ENCODE data around the gene RSKR.
"Not testable (repeated sequence)": the region's sequence is repeated elsewhere in the genome, so short reads cannot be mapped to it uniquely, and the experiment has no call there.

The RSKR gene

DNA sequence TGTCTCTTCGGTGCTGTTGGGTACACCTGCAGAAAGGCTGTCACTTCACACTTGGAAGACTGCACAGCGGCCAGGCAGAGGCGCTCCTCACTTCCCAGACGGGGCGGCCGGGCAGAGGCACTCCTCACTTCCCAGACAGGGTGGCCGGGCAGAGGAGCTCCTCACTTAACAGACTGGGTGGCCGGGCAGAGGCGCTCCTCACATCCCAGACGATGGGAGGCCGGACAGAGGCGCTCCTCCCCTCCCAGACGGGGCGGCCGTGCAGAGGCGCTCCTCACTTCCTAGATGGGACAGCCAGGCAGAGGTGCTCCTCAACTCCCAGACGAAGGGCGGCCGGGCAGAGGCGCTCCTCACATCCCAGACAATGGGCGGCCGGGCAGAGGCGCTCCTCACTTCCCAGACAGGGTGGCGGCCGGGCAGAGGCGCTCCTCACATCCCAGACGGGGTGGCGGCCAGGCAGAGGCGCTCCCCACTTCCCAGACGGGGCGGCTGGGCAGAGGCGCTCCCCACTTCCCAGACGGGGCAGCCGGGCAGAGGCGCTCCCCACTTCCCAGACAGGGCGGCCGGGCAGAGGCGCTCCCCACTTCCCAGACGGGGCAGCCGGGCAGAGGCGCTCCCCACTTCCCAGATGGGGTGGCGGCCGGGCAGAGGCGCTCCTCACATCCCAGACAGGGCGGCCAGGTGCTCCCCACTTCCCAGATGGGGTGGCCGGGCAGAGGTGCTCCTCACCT lies 44.9 kb upstream of the RSKR start:
- peaks cover 19% of the 10 kb centered on the region for H3K4me1 ChIP-seq (ENCODE audit: control insufficient read depth, low read length)
- not testable (repeated sequence) for H3K9me3 ChIP-seq (ENCODE audit: control insufficient read depth, insufficient read depth, low read length); H3K27me3 ChIP-seq (ENCODE audit: control insufficient read depth, low read length); H4K20me1 ChIP-seq (ENCODE audit: control insufficient read depth, insufficient read depth, low read depth, low read length); H3K4me3 ChIP-seq (ENCODE audit: low read length); H3F3A ChIP-seq (ENCODE audit: control insufficient read depth, insufficient read depth); H3K9me2 ChIP-seq (replicated peaks; ENCODE audit: control insufficient read depth, low read length); H3K4me2 ChIP-seq (ENCODE audit: low read length); H3K27ac ChIP-seq (ENCODE audit: low read depth, low read length)
- peaks cover 31% of the 10 kb centered on the region for H3K36me3 ChIP-seq (ENCODE audit: control insufficient read depth, low read length)
- peaks cover 63% of the 10 kb centered on the region for H3K79me2 ChIP-seq (ENCODE audit: control insufficient read depth, low read length)

- Histone ChIP-seq H3K79me2 (ENCODE audit: control insufficient read depth, low read length) (peaks cover 57% of the 10 kb centered on the region), H3K36me3 (ENCODE audit: control insufficient read depth, low read length) (peaks cover 31% of the 10 kb centered on the region), H3K4me1 (ENCODE audit: control insufficient read depth, low read length) (peaks cover 16% of the 10 kb centered on the region)
- not testable (repeated sequence) for H3K4me3 ChIP-seq (ENCODE audit: low read length); H3K9me3 ChIP-seq (ENCODE audit: control insufficient read depth, insufficient read depth, low read length); H3K27me3 ChIP-seq (ENCODE audit: control insufficient read depth, low read length); H3K4me2 ChIP-seq (ENCODE audit: low read length); H3K9me2 ChIP-seq (replicated peaks; ENCODE audit: control insufficient read depth, low read length); H4K20me1 ChIP-seq (ENCODE audit: control insufficient read depth, insufficient read depth, low read depth, low read length); H3F3A ChIP-seq (ENCODE audit: control insufficient read depth, insufficient read depth); H3K27ac ChIP-seq (ENCODE audit: low read depth, low read length)
Measured at GRCh38 chr17:28658342-28658741, 44.4 kb upstream of the RSKR start.

DNA sequence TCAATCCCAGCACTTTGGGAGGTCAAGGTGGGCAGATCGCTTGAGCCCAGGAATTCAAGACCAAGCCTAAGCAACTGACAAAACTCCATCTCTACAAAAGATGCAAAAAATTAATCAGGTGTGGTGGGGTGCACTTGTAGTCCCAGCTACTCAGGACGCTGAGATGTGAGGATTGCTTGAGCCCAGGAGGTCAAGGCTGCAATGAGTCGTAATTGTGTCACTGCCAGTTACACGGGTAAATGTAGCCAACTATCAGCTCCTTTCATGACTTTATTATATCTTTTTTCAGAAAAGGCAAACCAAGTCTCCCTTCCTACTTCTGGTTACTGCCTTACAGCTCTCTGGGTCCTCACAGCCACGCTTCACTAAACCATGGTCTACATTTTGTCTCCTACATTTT lies 43.8 kb upstream of the RSKR start:
- H3K27me3 ChIP-seq (ENCODE audit: control insufficient read depth, low read length): no peaks in the 10 kb centered on the region
- no peak for TF ChIP-seq EZH2phosphoT487 (IDR thresholded peaks at IDR 0.05; ENCODE audit: borderline replicate concordance, low read length)
- TF ChIP-seq, protein P1, sequence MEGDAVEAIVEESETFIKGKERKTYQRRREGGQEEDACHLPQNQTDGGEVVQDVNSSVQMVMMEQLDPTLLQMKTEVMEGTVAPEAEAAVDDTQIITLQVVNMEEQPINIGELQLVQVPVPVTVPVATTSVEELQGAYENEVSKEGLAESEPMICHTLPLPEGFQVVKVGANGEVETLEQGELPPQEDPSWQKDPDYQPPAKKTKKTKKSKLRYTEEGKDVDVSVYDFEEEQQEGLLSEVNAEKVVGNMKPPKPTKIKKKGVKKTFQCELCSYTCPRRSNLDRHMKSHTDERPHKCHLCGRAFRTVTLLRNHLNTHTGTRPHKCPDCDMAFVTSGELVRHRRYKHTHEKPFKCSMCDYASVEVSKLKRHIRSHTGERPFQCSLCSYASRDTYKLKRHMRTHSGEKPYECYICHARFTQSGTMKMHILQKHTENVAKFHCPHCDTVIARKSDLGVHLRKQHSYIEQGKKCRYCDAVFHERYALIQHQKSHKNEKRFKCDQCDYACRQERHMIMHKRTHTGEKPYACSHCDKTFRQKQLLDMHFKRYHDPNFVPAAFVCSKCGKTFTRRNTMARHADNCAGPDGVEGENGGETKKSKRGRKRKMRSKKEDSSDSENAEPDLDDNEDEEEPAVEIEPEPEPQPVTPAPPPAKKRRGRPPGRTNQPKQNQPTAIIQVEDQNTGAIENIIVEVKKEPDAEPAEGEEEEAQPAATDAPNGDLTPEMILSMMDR (IDR thresholded peaks at IDR 0.05; ENCODE audit: low read depth, low read length, poor library complexity, severe bottlenecking): no peak
- no peak overlapping the region for H3K27ac ChIP-seq (ENCODE audit: low read depth, low read length)
- H3K4me2 ChIP-seq (ENCODE audit: low read length): no peak overlapping the region
- H3K79me2 ChIP-seq (ENCODE audit: control insufficient read depth, low read length): peaks cover 51% of the 10 kb centered on the region
- H3K9me2 ChIP-seq (replicated peaks; ENCODE audit: control insufficient read depth, low read length): no peaks in the 10 kb centered on the region
- no peaks in the 10 kb centered on the region for H3K9me3 ChIP-seq (ENCODE audit: control insufficient read depth, insufficient read depth, low read length)
- peaks cover 10% of the 10 kb centered on the region for H3K4me1 ChIP-seq (ENCODE audit: control insufficient read depth, low read length)
- H4K20me1 ChIP-seq (ENCODE audit: control insufficient read depth, insufficient read depth, low read depth, low read length): no peaks in the 10 kb centered on the region
- peaks cover 35% of the 10 kb centered on the region for H3K36me3 ChIP-seq (ENCODE audit: control insufficient read depth, low read length)
- no peaks in the 10 kb centered on the region for H3F3A ChIP-seq (ENCODE audit: control insufficient read depth, insufficient read depth)
- H3K4me3 ChIP-seq (ENCODE audit: low read length): no peak overlapping the region

GRCh38 chr17:28655160-28655559 lies 41.2 kb upstream of the RSKR start:
- Histone ChIP-seq H3K4me1 (ENCODE audit: control insufficient read depth, low read length) (no peaks in the 10 kb centered on the region), H3K4me3 (ENCODE audit: low read length) (no peak overlapping the region), H3K36me3 (ENCODE audit: control insufficient read depth, low read length) (peaks cover 39% of the 10 kb centered on the region), H3K4me2 (ENCODE audit: low read length) (no peak overlapping the region), H3K27me3 (ENCODE audit: control insufficient read depth, low read length) (no peaks in the 10 kb centered on the region), H4K20me1 (ENCODE audit: control insufficient read depth, insufficient read depth, low read depth, low read length) (no peaks in the 10 kb centered on the region), H3K79me2 (ENCODE audit: control insufficient read depth, low read length) (peaks cover 31% of the 10 kb centered on the region), H3K9me2 (replicated peaks; ENCODE audit: control insufficient read depth, low read length) (no peaks in the 10 kb centered on the region), H3F3A (ENCODE audit: control insufficient read depth, insufficient read depth) (0 out of 2 replicates have a peak, but pooled peaks cover 3% of the 10 kb centered on the region), H3K27ac (ENCODE audit: low read depth, low read length) (no peak overlapping the region), H3K9me3 (ENCODE audit: control insufficient read depth, insufficient read depth, low read length) (no peaks in the 10 kb centered on the region)
- TF ChIP-seq, protein P1 (IDR thresholded peaks at IDR 0.05; ENCODE audit: low read depth, low read length, poor library complexity, severe bottlenecking): no peak
- TF ChIP-seq EZH2phosphoT487 (IDR thresholded peaks at IDR 0.05; ENCODE audit: borderline replicate concordance, low read length): no peak
